Measurements from ENCODE around the gene MIER2. TPM values are rescaled to one million over a fixed set of nuclear protein-coding genes. Genes with fewer than 3 reads are reported as not detected.
A peak's percentile ranks its signal among the peaks of the same experiment; 100 is the strongest.
"Not testable (repeated sequence)": the region's sequence is repeated elsewhere in the genome, so short reads cannot be mapped to it uniquely, and the experiment has no call there.

The MIER2 gene, protein sequence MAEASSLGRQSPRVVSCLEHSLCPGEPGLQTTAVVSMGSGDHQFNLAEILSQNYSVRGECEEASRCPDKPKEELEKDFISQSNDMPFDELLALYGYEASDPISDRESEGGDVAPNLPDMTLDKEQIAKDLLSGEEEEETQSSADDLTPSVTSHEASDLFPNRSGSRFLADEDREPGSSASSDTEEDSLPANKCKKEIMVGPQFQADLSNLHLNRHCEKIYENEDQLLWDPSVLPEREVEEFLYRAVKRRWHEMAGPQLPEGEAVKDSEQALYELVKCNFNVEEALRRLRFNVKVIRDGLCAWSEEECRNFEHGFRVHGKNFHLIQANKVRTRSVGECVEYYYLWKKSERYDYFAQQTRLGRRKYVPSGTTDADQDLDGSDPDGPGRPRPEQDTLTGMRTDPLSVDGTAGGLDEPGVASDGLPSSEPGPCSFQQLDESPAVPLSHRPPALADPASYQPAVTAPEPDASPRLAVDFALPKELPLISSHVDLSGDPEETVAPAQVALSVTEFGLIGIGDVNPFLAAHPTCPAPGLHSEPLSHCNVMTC
- 5.6 TPM for polyA plus RNA-seq (2013)

DNA sequence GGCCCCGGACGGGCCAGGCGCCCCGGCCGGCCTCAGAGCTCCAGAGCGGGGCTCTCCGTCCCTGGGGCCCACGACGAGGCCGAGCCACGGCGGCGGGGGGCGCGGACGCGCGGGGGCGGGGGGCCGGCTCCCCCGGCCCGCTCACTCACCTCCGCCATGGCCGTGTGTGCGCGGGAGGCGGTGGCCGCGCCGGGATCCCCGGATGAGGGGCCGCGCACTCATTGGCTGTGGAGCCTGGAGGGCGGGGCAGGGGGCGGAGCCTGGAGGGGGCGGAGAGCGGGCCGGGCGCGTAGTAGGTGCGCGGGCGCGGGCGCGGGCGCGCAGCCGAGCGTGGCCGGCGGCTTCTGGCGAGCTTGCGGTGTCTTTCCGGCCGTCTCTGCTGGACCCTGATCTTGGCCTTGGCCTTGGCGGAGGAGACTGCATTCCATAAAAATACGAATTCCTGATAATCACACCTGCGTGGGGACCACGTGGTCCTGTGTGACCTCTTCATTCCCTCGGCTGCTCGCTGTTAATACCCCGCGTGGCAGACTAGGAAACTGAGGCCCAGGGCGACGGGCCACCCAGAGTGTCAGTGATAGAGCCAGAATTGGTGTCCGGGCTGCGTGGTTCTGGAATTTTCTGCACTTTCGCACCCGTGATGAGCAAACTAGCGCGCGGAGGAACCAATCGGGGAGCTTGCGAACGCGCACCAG, at the start of gene MIER2:
TSS of gene MIER2 (minus strand) at position 172 of the 695 bp plus-strand sequence. CDS start at position 158, 14 bp downstream.
- Histone ChIP-seq H3K4me3 (ENCODE audit: control insufficient read depth in 1 of 7, extremely low read depth in 1 of 7, insufficient read depth in 4 of 7, low read depth in 2 of 7, low read length in 6 of 7) (peak within 1 kb of the TSS; percentile 56 to 81 (median 70)), H3K27me3 (replicated peaks in 2 of 5; ENCODE audit: control insufficient read depth in 4 of 5, insufficient read depth in 5 of 5, low read length in 4 of 5) (peaks cover 0 to 22% (median 10%) of the 10 kb centered on the region in 5 experiments), H3K27ac (ENCODE audit: insufficient read depth in 1 of 2, low read depth in 1 of 2, low read length in 2 of 2, poor library complexity in 1 of 2, severe bottlenecking in 2 of 2) (peak within 1 kb of the TSS in 1 of 2 experiments; percentile 64), H3K36me3 (ENCODE audit: control insufficient read depth in 4 of 4, insufficient read depth in 4 of 4, low read length in 3 of 4) (peaks cover 0 to 18% (median 5%) of the 10 kb centered on the region in 4 experiments), H3K4me1 (ENCODE audit: control extremely low read depth in 1 of 4, control insufficient read depth in 4 of 4, insufficient read depth in 4 of 4, low read length in 3 of 4) (peaks cover 7 to 33% (median 27%) of the 10 kb centered on the region in 4 experiments), H3K9me3 (ENCODE audit: control extremely low read depth in 1 of 5, control insufficient read depth in 4 of 5, insufficient read depth in 2 of 5, low read depth in 1 of 5, low read length in 4 of 5) (peaks cover 0 to 2% (median 0%) of the 10 kb centered on the region in 5 experiments)
- ChIA-PET CTCF (no interaction called here), POLR2A (no interaction called here)
- peak; percentile 59 to 67 (median 61) for DNase-seq
- 10% methylated on average over 63 of the region's 77 CpGs for WGBS (ENCODE audit: insufficient coverage)

DNA sequence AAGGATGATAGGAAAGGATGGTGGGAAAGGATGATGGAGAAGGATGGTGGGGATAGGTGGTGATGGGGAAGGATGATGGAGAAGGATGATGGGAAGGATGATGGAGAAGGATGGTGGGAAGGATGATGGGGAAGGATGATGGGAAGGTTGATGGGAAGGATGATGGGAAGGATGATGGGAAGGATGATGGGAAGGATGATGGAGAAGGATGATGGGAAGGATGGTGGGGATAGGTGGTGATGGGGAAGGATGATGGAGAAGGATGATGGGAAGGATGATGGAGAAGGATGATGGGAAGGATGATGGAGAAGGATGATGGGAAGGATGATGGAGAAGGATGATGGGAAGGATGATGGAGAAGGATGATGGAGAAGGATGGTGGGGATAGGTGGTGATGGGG, 49.0 kb upstream of the MIER2 start:
- H3K4me3 ChIP-seq (ENCODE audit: control insufficient read depth in 1 of 7, extremely low read depth in 1 of 7, insufficient read depth in 4 of 7, low read depth in 2 of 7, low read length in 6 of 7); H3K36me3 ChIP-seq (ENCODE audit: control insufficient read depth in 4 of 4, insufficient read depth in 4 of 4, low read length in 3 of 4); H3K4me1 ChIP-seq (ENCODE audit: control extremely low read depth in 1 of 4, control insufficient read depth in 4 of 4, insufficient read depth in 4 of 4, low read length in 3 of 4); H3K27ac ChIP-seq (ENCODE audit: insufficient read depth in 1 of 2, low read depth in 1 of 2, low read length in 2 of 2, poor library complexity in 1 of 2, severe bottlenecking in 2 of 2); POLR2A ChIA-PET; CTCF ChIA-PET: not testable (repeated sequence)
- H3K9me3 ChIP-seq (ENCODE audit: control extremely low read depth in 1 of 5, control insufficient read depth in 4 of 5, insufficient read depth in 2 of 5, low read depth in 1 of 5, low read length in 4 of 5) = peaks cover 0 to 12% (median 5%) of the 10 kb centered on the region in 5 experiments
- DNase-seq = peak in 1 of 3 donors; percentile 59
- H3K27me3 ChIP-seq (replicated peaks in 2 of 5; ENCODE audit: control insufficient read depth in 4 of 5, insufficient read depth in 5 of 5, low read length in 4 of 5) = peaks cover 0 to 34% (median 8%) of the 10 kb centered on the region in 5 experiments

DNA sequence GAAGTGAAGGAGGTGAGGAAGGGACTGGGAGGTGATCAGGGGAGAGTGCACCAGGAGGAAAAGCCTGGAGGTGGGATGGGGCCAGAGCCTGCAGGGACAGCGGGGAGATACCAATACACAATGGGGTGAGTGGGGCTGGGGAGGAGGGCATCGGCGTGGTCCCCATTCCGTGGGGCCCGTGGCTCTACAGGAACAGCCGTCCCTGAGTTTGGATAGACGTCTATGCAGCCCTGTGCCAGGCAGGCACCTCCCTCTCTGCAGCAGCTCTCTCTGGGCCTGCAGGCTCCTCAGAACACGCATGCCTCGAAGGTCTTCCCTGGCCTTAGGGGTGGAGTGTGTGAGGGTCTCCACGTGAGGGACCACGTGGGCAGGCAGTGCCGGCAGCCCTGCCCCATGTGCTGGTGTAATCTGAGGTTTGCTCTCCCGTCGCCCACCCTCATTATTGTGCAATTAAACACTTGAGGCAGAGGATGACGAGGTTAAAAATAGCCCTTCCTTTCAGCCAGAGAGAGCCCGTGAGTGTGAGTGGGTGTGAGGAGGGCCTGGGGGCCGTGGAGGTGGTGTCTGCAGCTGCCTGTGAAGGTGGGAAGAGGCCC, 47.9 kb upstream of the MIER2 start:
- ChIA-PET POLR2A (no interaction called here), CTCF (no interaction called here)
- 87% methylated on average over 10 of the region's 17 CpGs for WGBS (ENCODE audit: insufficient coverage)
- Histone ChIP-seq H3K36me3 (ENCODE audit: control insufficient read depth in 4 of 4, insufficient read depth in 4 of 4, low read length in 3 of 4) (no peaks in the 10 kb centered on the region), H3K27ac (ENCODE audit: insufficient read depth in 1 of 2, low read depth in 1 of 2, low read length in 2 of 2, poor library complexity in 1 of 2, severe bottlenecking in 2 of 2) (no peak overlapping the region), H3K27me3 (replicated peaks in 2 of 5; ENCODE audit: control insufficient read depth in 4 of 5, insufficient read depth in 5 of 5, low read length in 4 of 5) (peaks cover 0 to 39% (median 12%) of the 10 kb centered on the region in 5 experiments), H3K9me3 (ENCODE audit: control extremely low read depth in 1 of 5, control insufficient read depth in 4 of 5, insufficient read depth in 2 of 5, low read depth in 1 of 5, low read length in 4 of 5) (peaks cover 0 to 10% (median 5%) of the 10 kb centered on the region in 5 experiments), H3K4me1 (ENCODE audit: control extremely low read depth in 1 of 4, control insufficient read depth in 4 of 4, insufficient read depth in 4 of 4, low read length in 3 of 4) (no peaks in the 10 kb centered on the region), H3K4me3 (ENCODE audit: control insufficient read depth in 1 of 7, extremely low read depth in 1 of 7, insufficient read depth in 4 of 7, low read depth in 2 of 7, low read length in 6 of 7) (no peak overlapping the region)
- DNase-seq = no peak

DNA sequence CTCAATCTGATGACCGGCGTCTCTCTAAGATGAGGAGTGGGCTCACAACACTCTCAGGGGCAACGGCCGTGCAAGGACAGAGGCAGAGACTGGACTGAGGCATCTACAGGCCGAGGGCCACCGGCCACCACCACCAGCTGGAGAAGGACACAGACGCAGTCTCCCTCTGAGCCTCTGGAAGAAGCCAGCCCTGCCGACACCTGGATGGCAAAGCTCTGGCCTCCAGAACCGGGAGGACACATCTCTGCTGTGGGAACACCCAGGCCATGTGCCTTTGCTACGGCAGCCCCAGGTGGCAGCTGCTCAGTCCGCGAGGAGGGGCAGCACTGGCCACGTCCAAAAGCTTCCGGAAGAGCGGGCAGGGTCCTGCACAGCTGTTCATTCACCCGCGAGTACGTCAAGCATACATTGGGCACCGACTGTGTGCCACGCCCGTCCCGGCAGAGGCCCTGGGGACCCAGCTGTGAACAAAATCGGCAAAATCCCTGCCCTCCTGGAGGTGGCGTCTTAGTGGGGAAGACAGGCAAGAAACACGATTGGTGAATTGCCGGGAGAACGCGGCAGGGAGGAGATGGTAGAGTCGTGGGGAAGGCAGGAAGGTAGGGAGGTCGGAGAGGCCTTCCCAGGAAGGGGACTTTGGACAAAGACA, 47.3 kb upstream of the MIER2 start:
- WGBS (ENCODE audit: insufficient coverage) = 89% methylated on average over 30 of the region's 30 CpGs
- ChIA-PET CTCF (no interaction called here), POLR2A (no interaction called here)
- H3K27ac ChIP-seq (ENCODE audit: insufficient read depth in 1 of 2, low read depth in 1 of 2, low read length in 2 of 2, poor library complexity in 1 of 2, severe bottlenecking in 2 of 2) = no peak overlapping the region
- H3K27me3 ChIP-seq (replicated peaks in 2 of 5; ENCODE audit: control insufficient read depth in 4 of 5, insufficient read depth in 5 of 5, low read length in 4 of 5) = peaks cover 0 to 40% (median 13%) of the 10 kb centered on the region in 5 experiments
- H3K4me1 ChIP-seq (ENCODE audit: control extremely low read depth in 1 of 4, control insufficient read depth in 4 of 4, insufficient read depth in 4 of 4, low read length in 3 of 4) = no peaks in the 10 kb centered on the region
- H3K36me3 ChIP-seq (ENCODE audit: control insufficient read depth in 4 of 4, insufficient read depth in 4 of 4, low read length in 3 of 4) = no peaks in the 10 kb centered on the region
- DNase-seq = no peak
- H3K9me3 ChIP-seq (ENCODE audit: control extremely low read depth in 1 of 5, control insufficient read depth in 4 of 5, insufficient read depth in 2 of 5, low read depth in 1 of 5, low read length in 4 of 5) = peaks cover 0 to 10% (median 5%) of the 10 kb centered on the region in 5 experiments
- H3K4me3 ChIP-seq (ENCODE audit: control insufficient read depth in 1 of 7, extremely low read depth in 1 of 7, insufficient read depth in 4 of 7, low read depth in 2 of 7, low read length in 6 of 7) = no peak overlapping the region

DNA sequence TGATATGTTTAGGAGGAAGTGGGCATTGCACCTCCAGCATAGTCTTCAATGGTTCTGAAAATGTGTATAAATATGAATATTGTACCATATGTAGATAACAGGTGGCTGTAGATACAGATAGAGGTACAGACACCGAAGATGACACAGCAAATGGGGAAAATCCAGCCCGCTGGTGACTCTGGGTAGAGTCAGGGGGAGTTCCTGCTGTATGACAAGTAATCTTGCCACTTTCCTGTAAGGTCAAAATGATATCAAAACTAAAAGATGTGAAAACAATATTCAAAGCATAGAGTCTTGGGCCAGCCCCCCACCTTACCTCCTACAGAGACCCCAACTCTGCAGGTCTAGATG, 46.6 kb upstream of the MIER2 start:
- Histone ChIP-seq H3K9me3 (ENCODE audit: control extremely low read depth in 1 of 5, control insufficient read depth in 4 of 5, insufficient read depth in 2 of 5, low read depth in 1 of 5, low read length in 4 of 5) (peaks cover 0 to 10% (median 5%) of the 10 kb centered on the region in 5 experiments), H3K36me3 (ENCODE audit: control insufficient read depth in 4 of 4, insufficient read depth in 4 of 4, low read length in 3 of 4) (no peaks in the 10 kb centered on the region), H3K4me3 (ENCODE audit: control insufficient read depth in 1 of 7, extremely low read depth in 1 of 7, insufficient read depth in 4 of 7, low read depth in 2 of 7, low read length in 6 of 7) (no peak overlapping the region), H3K27me3 (replicated peaks in 2 of 5; ENCODE audit: control insufficient read depth in 4 of 5, insufficient read depth in 5 of 5, low read length in 4 of 5) (peaks cover 0 to 43% (median 13%) of the 10 kb centered on the region in 5 experiments), H3K27ac (ENCODE audit: insufficient read depth in 1 of 2, low read depth in 1 of 2, low read length in 2 of 2, poor library complexity in 1 of 2, severe bottlenecking in 2 of 2) (no peak overlapping the region), H3K4me1 (ENCODE audit: control extremely low read depth in 1 of 4, control insufficient read depth in 4 of 4, insufficient read depth in 4 of 4, low read length in 3 of 4) (no peaks in the 10 kb centered on the region)
- ChIA-PET POLR2A (no interaction called here), CTCF (no interaction called here)
- no peak for DNase-seq
- 100% methylated on average over 2 of the region's 2 CpGs for WGBS (ENCODE audit: insufficient coverage)

DNA sequence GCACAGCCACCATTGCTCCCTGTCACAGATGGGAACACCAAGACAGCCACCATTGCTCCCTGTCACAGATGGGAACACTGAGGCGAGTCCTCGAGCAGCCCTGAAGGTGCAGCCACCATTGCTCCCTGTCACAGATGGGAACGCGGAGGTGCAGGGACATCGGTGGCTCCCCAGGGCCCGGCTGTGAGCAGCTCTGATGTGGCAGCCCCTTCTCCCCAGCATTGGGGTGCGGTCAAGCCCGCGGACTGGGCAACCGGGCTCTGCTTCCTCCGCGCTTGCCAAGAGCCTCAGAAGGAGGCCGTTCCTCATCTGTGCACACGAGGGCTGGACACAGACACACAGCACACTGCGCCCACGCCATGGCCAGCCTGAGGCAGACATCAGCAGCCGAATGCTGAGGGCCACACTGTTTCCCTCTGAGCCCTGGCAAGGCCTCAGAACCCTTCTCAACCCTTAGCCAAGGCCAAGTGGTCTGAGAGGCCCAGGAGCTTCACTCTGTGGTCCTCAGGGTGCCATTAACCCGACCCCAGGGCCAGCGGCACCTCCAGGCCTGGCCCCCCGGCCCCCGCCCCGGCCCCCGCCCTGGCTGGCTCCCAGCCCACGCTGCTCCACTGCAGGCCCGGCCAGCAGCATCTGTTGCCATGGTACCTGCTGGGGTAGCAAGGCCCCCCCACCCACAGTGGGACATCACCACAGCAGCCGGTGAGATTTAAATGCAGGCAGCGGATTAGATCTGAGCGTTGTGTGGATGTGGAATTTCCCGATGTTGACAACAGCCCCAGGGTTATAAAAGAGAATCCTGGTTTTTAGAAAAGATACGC, 46.0 kb upstream of the MIER2 start:
- ChIA-PET POLR2A (no interaction called here), CTCF (no interaction called here)
- Histone ChIP-seq H3K4me3 (ENCODE audit: control insufficient read depth in 1 of 7, extremely low read depth in 1 of 7, insufficient read depth in 4 of 7, low read depth in 2 of 7, low read length in 6 of 7) (no peak overlapping the region), H3K27me3 (replicated peaks in 2 of 5; ENCODE audit: control insufficient read depth in 4 of 5, insufficient read depth in 5 of 5, low read length in 4 of 5) (peaks cover 0 to 49% (median 13%) of the 10 kb centered on the region in 5 experiments), H3K27ac (ENCODE audit: insufficient read depth in 1 of 2, low read depth in 1 of 2, low read length in 2 of 2, poor library complexity in 1 of 2, severe bottlenecking in 2 of 2) (no peak overlapping the region), H3K9me3 (ENCODE audit: control extremely low read depth in 1 of 5, control insufficient read depth in 4 of 5, insufficient read depth in 2 of 5, low read depth in 1 of 5, low read length in 4 of 5) (peaks cover 0 to 9% (median 3%) of the 10 kb centered on the region in 5 experiments), H3K36me3 (ENCODE audit: control insufficient read depth in 4 of 4, insufficient read depth in 4 of 4, low read length in 3 of 4) (no peaks in the 10 kb centered on the region), H3K4me1 (ENCODE audit: control extremely low read depth in 1 of 4, control insufficient read depth in 4 of 4, insufficient read depth in 4 of 4, low read length in 3 of 4) (no peaks in the 10 kb centered on the region)
- WGBS (ENCODE audit: insufficient coverage) = 91% methylated on average over 18 of the region's 30 CpGs
- DNase-seq = no peak

Data from common myeloid progenitor, CD34-positive (primary cell).